HG03066 (cell line): ENCODE measurements around the gene KIAA0040.

ENCODE experiments used
- ATAC-seq: cut with Tn5 transposase; IDR thresholded peaks from one replicate; pipeline ENCODE4 v1.9.1; 2021; ENCODE audit warnings: low read depth; ENCODE audit not compliant: unreplicated experiment

KIAA0040 gene

GRCh38 chr1:175192630-175193526 lies at the start of gene KIAA0040:
Gene KIAA0040, minus strand, starts transcription at chr1:175192776. Its CDS starts 31,763 bp downstream, at chr1:175161013.
- ATAC-seq: peak; percentile 47

- peak; percentile 87 for ATAC-seq
These were observed 44.8 kb upstream of the KIAA0040 start for GRCh38 chr1:175237389-175237788.

GRCh38 chr1:175234639-175235038 lies 42.1 kb upstream of the KIAA0040 start:
- ATAC-seq: no peak

DNA sequence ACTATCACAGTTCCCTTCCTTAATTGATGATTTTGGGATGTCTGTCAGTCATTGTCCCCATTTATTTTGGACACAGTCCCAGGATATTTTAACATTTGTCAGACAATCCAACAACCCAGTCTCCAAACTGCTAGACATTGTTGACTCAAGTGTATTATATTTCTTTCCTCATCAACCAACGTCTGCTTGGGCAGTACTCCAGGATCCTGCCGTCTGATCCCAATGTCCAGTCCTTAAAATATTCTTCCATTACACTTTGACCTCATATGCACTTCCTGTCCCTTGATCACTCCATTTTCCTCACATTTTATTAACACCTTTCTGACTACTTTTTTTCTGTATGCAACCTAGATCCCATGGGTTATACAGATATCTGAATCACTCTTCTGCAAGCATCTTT lies 39.8 kb upstream of the KIAA0040 start:
- ATAC-seq: no peak

GRCh38 chr1:175225805-175226129 lies 33.2 kb upstream of the KIAA0040 start:
- ATAC-seq: peak; percentile 17

GRCh38 chr1:175222296-175222938 lies 29.8 kb upstream of the KIAA0040 start:
- no peak for ATAC-seq

DNA sequence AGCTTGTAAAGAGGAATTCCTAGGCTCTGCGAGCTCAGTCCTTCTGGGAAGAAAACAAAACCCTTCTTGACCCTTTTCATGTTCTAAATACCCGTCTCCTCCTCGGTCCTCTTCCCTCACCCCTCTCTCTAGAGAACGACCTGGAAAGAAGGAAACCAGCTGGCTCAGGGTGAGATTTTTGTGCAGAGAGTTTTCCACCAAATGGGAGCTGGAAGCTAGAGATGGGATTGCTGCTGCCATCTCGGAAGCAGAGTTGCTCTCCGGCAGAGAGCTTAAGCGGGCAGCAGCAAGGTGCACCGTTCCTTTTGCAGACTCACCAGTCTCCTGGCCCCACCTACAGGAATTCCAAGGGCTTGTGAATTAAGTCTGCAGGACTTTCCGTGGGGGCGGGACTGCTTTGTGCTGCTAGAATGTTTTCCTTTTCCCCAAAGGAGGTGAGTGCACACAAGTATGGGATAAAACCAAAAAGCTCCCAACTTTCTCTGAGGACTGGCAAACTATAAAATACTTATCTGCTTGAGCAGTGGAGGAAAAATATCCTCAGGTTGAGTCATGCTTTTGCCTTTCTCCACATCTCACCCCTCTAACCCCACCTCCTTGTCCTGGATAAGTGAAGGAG lies 29.1 kb upstream of the KIAA0040 start:
- ATAC-seq: no peak

DNA sequence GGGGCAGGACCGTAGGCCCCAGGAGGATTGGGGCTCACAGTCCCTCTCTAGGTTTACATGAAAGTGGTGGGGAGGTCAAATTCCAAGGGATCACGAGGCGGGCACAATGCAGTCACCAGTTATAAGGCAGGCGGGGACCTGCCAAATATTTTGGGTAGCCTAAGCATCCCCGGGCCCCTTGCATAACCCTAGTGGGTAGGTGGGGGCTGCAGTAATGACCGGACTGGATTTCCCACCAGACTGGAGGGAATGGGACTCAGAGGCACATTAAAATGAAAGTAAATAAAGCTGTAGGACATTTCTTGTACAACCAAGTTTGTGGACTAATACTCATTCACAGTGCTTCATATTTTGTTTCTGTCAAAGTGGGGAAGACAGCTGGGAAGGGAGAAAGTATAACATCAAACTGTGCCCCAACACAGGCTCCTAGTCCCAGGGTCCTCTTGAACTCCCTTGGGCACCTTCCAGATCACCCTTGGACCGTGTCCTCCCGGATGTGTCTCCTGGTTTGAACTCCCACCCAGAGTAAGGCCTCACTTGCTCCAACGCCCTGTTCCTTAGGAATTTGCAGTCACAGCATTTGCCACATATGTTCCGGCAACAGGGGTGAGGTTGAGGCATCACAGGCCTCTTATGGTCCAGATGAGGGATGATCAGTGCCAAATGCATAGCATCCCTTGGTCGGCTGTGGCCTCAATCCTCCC lies 28.4 kb upstream of the KIAA0040 start:
- no peak for ATAC-seq

GRCh38 chr1:175219774-175220173 lies 27.2 kb upstream of the KIAA0040 start:
- ATAC-seq: no peak

DNA sequence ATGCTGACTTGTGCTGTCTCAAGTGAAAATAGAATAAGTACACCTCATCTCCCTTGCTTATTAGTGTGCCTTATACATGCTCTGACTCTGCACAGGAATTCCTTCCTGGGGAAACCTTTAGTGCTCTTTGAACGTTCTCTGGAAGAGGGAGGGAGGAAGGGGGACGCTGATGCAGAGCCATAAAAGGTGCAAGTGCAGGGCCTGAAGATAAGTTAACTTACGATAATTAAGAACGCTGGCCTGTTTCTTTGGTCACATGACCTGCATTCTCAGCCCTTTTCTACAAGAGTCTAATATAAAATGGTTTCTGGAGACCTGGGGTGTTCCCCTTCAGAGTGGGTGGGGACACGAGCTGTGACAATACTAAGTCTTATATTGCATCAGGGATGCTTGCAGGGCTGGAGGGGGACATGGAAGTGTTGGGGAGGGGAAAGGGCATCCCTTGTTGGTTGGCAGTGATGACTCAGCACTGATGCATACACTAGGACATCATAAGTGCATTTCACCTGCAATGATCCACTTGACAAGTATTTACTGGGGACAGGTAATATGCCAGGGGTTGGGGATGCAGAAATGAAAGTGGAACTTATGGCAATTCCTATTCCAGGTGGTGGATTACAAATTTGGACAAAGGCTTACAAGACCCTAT lies 26.3 kb upstream of the KIAA0040 start:
- ATAC-seq: no peak

GRCh38 chr1:175217721-175218531 lies 25.4 kb upstream of the KIAA0040 start:
- no peak for ATAC-seq

DNA sequence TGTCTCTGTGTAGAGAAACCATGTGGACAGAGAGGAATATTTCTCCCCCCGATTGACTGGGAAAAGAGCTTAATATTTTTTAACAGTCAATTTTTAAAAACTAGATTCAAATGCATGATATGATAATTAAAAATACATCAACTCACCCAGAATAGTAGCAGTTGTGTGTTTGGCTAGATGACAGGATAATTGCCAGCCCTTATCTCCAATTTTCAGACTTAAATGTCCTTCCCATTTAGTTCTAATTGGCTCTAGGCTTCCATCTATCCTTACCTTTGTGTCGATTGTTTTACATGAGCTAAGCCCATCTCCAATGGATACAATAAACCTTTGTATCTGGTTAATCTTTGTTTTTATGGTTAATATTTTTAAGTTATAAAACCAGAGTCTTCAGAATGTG lies 23.9 kb upstream of the KIAA0040 start:
- no peak for ATAC-seq

DNA sequence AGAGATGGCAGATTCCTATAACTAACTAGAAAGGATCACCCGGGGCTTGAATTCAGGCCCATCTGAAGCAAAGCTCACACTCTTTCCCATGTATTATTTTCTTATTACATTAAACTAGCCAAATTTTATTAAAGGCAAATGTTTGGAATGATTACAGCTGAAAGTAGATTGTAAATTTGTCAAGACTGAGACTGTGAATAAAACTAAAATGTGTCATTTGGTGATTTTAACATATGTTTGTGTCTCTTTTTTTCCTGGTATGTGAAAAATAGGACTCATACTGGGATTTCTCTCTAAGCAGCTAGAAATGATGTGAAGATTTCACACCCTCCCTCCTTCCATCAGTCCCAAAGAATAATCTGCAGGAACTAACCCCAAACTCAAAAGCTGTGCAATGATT lies 19.1 kb upstream of the KIAA0040 start:
- no peak for ATAC-seq

GRCh38 chr1:175210744-175211143 lies 18.2 kb upstream of the KIAA0040 start:
- no peak for ATAC-seq

DNA sequence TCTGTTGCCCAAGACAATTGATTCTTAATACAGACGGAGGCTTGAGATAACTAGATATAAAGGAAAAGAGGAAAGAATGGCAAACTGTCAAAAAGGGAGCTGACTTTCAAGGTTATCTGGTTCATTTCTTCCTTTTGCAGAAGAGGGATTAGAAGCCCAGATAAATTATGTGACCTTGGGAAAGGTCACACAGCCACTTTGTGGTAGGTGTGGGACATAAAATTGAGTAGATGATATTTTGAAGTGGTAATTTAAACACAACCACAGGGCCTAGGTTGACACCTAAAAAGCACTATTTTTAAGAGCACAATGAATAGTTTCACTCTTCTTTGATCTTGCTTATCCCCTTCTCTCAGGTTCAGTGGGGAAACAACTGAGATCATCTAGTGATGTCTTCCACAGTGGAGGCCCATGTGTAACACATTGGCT lies 16.9 kb upstream of the KIAA0040 start:
- ATAC-seq: peak; percentile 40

GRCh38 chr1:175208773-175209492 lies 16.4 kb upstream of the KIAA0040 start:
- peak; percentile 79 for ATAC-seq

GRCh38 chr1:175207971-175208370 lies 15.4 kb upstream of the KIAA0040 start:
- ATAC-seq: no peak

DNA sequence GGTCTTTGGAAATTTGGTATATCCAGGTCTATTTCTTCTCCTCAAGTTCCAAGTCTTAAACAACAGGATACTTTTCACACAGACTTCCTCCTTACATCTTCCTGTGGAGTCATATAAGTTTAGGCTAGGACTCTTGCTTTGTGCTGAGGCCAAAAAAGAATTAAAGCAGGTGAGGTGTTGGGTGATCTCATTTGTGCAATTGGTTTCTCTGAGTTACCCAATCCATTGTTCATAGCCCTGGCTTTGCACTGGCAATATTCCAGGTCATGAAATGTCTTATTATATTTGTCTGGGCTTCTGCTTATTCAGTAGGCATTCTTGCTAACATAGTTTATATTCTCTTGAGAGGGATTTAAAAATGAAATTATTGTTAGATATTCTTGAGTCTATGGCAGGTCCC lies 14.1 kb upstream of the KIAA0040 start:
- ATAC-seq: no peak

- peak; percentile 78 for ATAC-seq
These were observed 11.8 kb upstream of the KIAA0040 start for GRCh38 chr1:175204330-175204729.
